ENCODE results near the gene TIA1. TPM values are rescaled to one million over a fixed set of nuclear protein-coding genes. Genes with fewer than 3 reads are reported as not detected.
"Not testable (repeated sequence)": the region's sequence is repeated elsewhere in the genome, so short reads cannot be mapped to it uniquely, and the experiment has no call there.

Gene TIA1
- total RNA-seq, result 100 to 1,000 TPM; 111 to 229 (median 156) TPM

- peak; percentile 98 for DNase-seq
- intact Hi-C loops (cut with DNase I), result no loop called here
- Histone ChIP-seq H3K27ac (peak within 1 kb of the TSS; percentile 96 to 99 (median 97)), H3K36me3 (no peaks in the 10 kb centered on the region), H3K9me3 (no peaks in the 10 kb centered on the region), H3K4me3 (replicated peaks in 1 of 3) (peak within 1 kb of the TSS; percentile 68 to 84 (median 75)), H3K27me3 (no peaks in the 10 kb centered on the region), H3K4me1 (peaks cover 17 to 31% of the 10 kb centered on the region in 2 donors)
- TF ChIP-seq, protein P1, sequence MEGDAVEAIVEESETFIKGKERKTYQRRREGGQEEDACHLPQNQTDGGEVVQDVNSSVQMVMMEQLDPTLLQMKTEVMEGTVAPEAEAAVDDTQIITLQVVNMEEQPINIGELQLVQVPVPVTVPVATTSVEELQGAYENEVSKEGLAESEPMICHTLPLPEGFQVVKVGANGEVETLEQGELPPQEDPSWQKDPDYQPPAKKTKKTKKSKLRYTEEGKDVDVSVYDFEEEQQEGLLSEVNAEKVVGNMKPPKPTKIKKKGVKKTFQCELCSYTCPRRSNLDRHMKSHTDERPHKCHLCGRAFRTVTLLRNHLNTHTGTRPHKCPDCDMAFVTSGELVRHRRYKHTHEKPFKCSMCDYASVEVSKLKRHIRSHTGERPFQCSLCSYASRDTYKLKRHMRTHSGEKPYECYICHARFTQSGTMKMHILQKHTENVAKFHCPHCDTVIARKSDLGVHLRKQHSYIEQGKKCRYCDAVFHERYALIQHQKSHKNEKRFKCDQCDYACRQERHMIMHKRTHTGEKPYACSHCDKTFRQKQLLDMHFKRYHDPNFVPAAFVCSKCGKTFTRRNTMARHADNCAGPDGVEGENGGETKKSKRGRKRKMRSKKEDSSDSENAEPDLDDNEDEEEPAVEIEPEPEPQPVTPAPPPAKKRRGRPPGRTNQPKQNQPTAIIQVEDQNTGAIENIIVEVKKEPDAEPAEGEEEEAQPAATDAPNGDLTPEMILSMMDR (IDR thresholded peaks at IDR 0.05), result peak in 1 of 6 experiments; percentile 12
- peak in 1 of 2 donors; percentile 85 for TF ChIP-seq POLR2A (IDR thresholded peaks at IDR 0.05)
- WGBS, 2 donors, result 1% methylated on average over 36 to 42 of the region's 47 CpGs
Observed at GRCh38 chr2:70248181-70248847, at the start of gene TIA1. TSS of gene TIA1 (minus strand) at chr2:70248628. CDS start at chr2:70248430, 198 bp downstream.

GRCh38 chr2:70297828-70298227, 49.4 kb upstream of the TIA1 start:
- Histone ChIP-seq H3K36me3 (peaks cover 5 to 17% of the 10 kb centered on the region in 2 donors), H3K4me1 (peaks cover 0 to 16% of the 10 kb centered on the region in 2 donors)
- 92 to 94% methylated on average over 4 of the region's 4 CpGs for WGBS, 2 donors
- H3K27ac ChIP-seq; H3K9me3 ChIP-seq; H3K27me3 ChIP-seq; DNase-seq; H3K4me3 ChIP-seq (replicated peaks in 1 of 3): not testable (repeated sequence)
- intact Hi-C loops (cut with DNase I), result loop anchor here (5.0 kb wide), 1 partner anchor 386 kb away; no protein-coding TSS in a partner anchor

GRCh38 chr2:70283500-70284191, 35.2 kb upstream of the TIA1 start:
- 93 to 98% methylated on average over 5 of the region's 5 CpGs for WGBS, 2 donors
- Histone ChIP-seq H3K27ac (no peak overlapping the region), H3K4me1 (peaks cover 4 to 6% of the 10 kb centered on the region in 2 donors), H3K36me3 (peaks cover 41 to 52% of the 10 kb centered on the region in 2 donors), H3K9me3 (no peaks in the 10 kb centered on the region), H3K4me3 (replicated peaks in 1 of 3) (no peak overlapping the region), H3K27me3 (no peaks in the 10 kb centered on the region)
- no peak for DNase-seq
- TF ChIP-seq, protein P1 (IDR thresholded peaks at IDR 0.05), result no peak
- no peak for TF ChIP-seq POLR2A (IDR thresholded peaks at IDR 0.05)
- intact Hi-C loops (cut with DNase I), result no loop called here

- intact Hi-C loops (cut with DNase I), result no loop called here
- H3K9me3 ChIP-seq, result no peaks in the 10 kb centered on the region
Observed at GRCh38 chr2:70282439-70282838, 34.0 kb upstream of the TIA1 start.

DNA sequence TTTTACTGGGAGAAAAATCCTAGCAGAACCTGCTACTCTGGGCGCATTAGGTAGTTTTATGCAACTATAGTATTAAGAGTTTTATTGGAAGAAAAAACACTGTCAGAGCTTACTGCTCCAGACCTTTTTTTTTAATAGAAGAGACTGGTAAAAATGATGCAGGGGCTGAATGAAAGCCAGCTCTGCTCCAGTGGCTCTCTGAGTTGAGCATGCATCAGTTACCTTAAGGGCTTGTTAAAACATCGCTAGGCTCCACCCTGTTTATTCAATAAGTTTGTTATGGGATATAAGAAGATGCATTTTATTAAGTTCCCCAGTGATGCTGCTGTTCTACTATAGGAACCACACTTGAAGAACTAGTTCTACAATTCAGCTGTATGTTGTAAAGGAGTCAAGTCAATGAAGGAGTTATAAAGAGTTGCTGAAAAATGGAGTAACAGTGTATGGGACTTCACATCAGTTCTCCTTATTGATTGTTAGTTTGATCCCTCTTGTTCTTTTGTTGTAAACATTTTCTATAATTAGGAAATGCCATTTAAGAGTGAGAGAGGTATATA, 31.9 kb upstream of the TIA1 start:
- no peak overlapping the region for H3K4me3 ChIP-seq (replicated peaks in 1 of 3)
- H3K36me3 ChIP-seq, result peaks cover 34 to 35% of the 10 kb centered on the region in 2 donors
- no peaks in the 10 kb centered on the region for H3K9me3 ChIP-seq
- no peak for TF ChIP-seq POLR2A (IDR thresholded peaks at IDR 0.05)
- TF ChIP-seq, protein P1 (IDR thresholded peaks at IDR 0.05), result no peak
- 32 to 48% methylated on average over 2 of the region's 2 CpGs for WGBS, 2 donors
- H3K27me3 ChIP-seq, result no peaks in the 10 kb centered on the region
- intact Hi-C loops (cut with DNase I), result no loop called here
- H3K27ac ChIP-seq, result no peak overlapping the region
- H3K4me1 ChIP-seq, result peaks cover 4 to 6% of the 10 kb centered on the region in 2 donors
- peak; percentile 46 to 65 for DNase-seq

More at GRCh38 chr2:70282439-70282838, 34.0 kb upstream of the TIA1 start:
- Histone ChIP-seq H3K27me3 (no peaks in the 10 kb centered on the region), H3K27ac (no peak overlapping the region), H3K36me3 (peaks cover 38 to 46% of the 10 kb centered on the region in 2 donors), H3K4me1 (peaks cover 4 to 6% of the 10 kb centered on the region in 2 donors), H3K4me3 (replicated peaks in 1 of 3) (no peak overlapping the region)
- DNase-seq, result no peak
- TF ChIP-seq, protein P1 (IDR thresholded peaks at IDR 0.05), result no peak
- no peak for TF ChIP-seq POLR2A (IDR thresholded peaks at IDR 0.05)
- WGBS, 2 donors, result 92 to 93% methylated on average over 5 of the region's 5 CpGs

Measured in thyroid gland (tissue), 4 donors.